ENCODE data around the gene AHDC1.

Gene AHDC1

GRCh38 chr1:27536767-27537166 is 67.2 kb downstream of the AHDC1 start:
- Histone ChIP-seq H3K4me2 (no peak overlapping the region), H3K36me3 (ENCODE audit: insufficient read depth) (no peaks in the 10 kb centered on the region), H3K9ac (no peak overlapping the region), H3K4me1 (ENCODE audit: low read depth, poor library complexity, severe bottlenecking) (no peaks in the 10 kb centered on the region), H3K27ac (no peak overlapping the region), H3K4me3 (IDR thresholded peaks at IDR 0.05; ENCODE audit: insufficient read depth, low read depth, low read length) (no peak overlapping the region), H4K20me1 (ENCODE audit: insufficient read depth) (no peaks in the 10 kb centered on the region), H3K79me2 (ENCODE audit: insufficient read depth, low read depth) (no peaks in the 10 kb centered on the region), H2AFZ (ENCODE audit: low read depth) (no peak overlapping the region), H3K27me3 (ENCODE audit: insufficient read depth, low read depth) (no peaks in the 10 kb centered on the region)
- no peak for TF ChIP-seq CTCF (conservative IDR thresholded peaks at IDR 0.05; ENCODE audit: low read depth, low read length)

DNA sequence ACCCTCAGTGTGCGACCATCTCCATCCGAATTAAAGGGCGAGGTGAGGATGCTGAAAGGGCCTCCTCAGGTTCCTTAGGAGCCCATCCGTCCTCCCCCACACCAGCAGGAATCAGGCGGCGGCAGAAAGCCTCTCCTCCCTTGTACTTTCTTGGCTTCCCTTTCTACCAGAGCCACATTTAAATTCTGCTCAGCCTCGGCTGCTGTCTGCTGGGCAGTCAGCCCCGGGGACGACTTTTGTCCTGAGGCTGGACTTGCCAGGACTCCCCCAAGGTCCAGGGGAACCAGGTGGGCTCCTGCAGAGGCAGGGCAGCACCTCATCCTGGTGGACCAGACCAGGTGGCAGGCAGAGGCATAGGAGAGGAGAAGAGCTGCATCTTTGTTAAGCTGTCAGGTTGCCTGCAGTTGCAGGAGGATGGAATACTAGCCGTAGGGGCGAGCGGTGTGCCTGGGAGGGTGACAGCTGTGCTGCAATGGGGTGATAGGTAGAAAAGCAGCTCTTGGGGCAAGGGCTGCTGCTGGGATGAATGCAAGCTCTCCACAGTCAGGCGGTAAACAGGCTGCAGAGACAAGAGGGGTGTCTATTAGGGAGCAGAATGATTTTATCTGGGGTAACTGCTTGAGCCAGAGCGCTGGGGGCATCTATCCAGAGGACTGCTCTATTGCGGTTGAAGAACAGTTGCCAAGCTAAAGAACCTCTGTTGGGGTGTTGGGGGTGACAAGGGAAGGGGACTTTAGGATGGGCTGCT is 67.8 kb downstream of the AHDC1 start:
- Histone ChIP-seq H3K27ac (no peak overlapping the region), H3K4me1 (ENCODE audit: low read depth, poor library complexity, severe bottlenecking) (no peaks in the 10 kb centered on the region), H3K79me2 (ENCODE audit: insufficient read depth, low read depth) (no peaks in the 10 kb centered on the region), H2AFZ (ENCODE audit: low read depth) (no peak overlapping the region), H3K4me2 (no peak overlapping the region), H3K4me3 (IDR thresholded peaks at IDR 0.05; ENCODE audit: insufficient read depth, low read depth, low read length) (no peak overlapping the region), H4K20me1 (ENCODE audit: insufficient read depth) (no peaks in the 10 kb centered on the region), H3K36me3 (ENCODE audit: insufficient read depth) (no peaks in the 10 kb centered on the region), H3K9ac (no peak overlapping the region), H3K27me3 (ENCODE audit: insufficient read depth, low read depth) (no peaks in the 10 kb centered on the region)
- TF ChIP-seq CTCF (conservative IDR thresholded peaks at IDR 0.05; ENCODE audit: low read depth, low read length) = no peak

- no peaks in the 10 kb centered on the region for H3K4me1 ChIP-seq (ENCODE audit: low read depth, poor library complexity, severe bottlenecking)
Measured at GRCh38 chr1:27535386-27535785, 68.6 kb downstream of the AHDC1 start.

DNA sequence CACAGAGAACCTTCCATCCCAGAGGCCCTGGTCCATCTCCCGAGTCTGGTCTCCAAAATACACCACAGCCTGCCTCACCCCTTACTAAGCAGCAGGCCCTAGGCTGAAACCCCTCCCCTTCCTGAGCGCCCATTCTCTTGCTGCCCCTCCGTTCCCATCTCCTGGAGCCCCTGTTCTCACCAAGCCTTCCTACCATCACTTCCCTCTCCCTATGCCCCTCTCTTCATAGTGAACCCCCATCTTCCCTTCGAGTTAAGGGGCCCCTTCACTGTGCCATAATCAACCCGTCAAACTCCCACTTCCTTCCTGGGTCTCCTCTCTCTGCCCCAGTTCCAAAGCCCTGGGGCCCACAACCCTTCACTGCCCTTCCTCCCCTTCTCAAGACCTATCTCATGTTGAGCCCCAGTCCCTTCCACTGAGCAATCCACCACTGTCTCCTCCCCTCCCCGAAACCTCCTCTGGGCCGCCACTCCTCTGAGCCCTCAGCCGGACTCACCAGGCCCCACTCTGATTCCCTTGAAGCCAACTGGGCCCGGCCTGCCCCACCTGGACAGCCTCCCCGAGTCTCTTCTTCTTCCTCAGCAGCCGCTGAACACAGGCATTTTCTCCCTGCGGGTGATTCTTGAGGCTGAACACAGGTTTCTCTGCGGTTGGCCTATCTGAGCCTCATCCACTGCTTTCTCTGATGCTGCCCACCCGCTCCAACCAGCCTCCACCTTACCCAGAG is 71.8 kb downstream of the AHDC1 start:
- H3K27ac ChIP-seq = no peak overlapping the region
- no peaks in the 10 kb centered on the region for H3K27me3 ChIP-seq (ENCODE audit: insufficient read depth, low read depth)
- H3K36me3 ChIP-seq (ENCODE audit: insufficient read depth) = no peaks in the 10 kb centered on the region
- H3K4me1 ChIP-seq (ENCODE audit: low read depth, poor library complexity, severe bottlenecking) = peaks cover 11% of the 10 kb centered on the region
- no peak for TF ChIP-seq CTCF (conservative IDR thresholded peaks at IDR 0.05; ENCODE audit: low read depth, low read length)
- H2AFZ ChIP-seq (ENCODE audit: low read depth) = no peak overlapping the region
- H3K4me2 ChIP-seq = no peak overlapping the region
- H3K4me3 ChIP-seq (IDR thresholded peaks at IDR 0.05; ENCODE audit: insufficient read depth, low read depth, low read length) = no peak overlapping the region
- H4K20me1 ChIP-seq (ENCODE audit: insufficient read depth) = no peaks in the 10 kb centered on the region
- no peaks in the 10 kb centered on the region for H3K79me2 ChIP-seq (ENCODE audit: insufficient read depth, low read depth)
- H3K9ac ChIP-seq = no peak overlapping the region

More at GRCh38 chr1:27535386-27535785, 68.6 kb downstream of the AHDC1 start:
- Histone ChIP-seq H3K79me2 (ENCODE audit: insufficient read depth, low read depth) (no peaks in the 10 kb centered on the region), H4K20me1 (ENCODE audit: insufficient read depth) (no peaks in the 10 kb centered on the region), H3K9ac (no peak overlapping the region), H2AFZ (ENCODE audit: low read depth) (no peak overlapping the region), H3K27ac (no peak overlapping the region), H3K4me3 (IDR thresholded peaks at IDR 0.05; ENCODE audit: insufficient read depth, low read depth, low read length) (no peak overlapping the region), H3K4me2 (no peak overlapping the region), H3K27me3 (ENCODE audit: insufficient read depth, low read depth) (no peaks in the 10 kb centered on the region), H3K36me3 (ENCODE audit: insufficient read depth) (no peaks in the 10 kb centered on the region)
- TF ChIP-seq CTCF (conservative IDR thresholded peaks at IDR 0.05; ENCODE audit: low read depth, low read length) = no peak

Data from KMS-11 (cell line).